ENCODE data around the gene ZG16B.

GRCh38 chr16:2824626-2825025 lies 5.5 kb upstream of the ZG16B start:
- TF ChIP-seq CTCF (IDR thresholded peaks at IDR 0.05) (no peak), POLR2A (IDR thresholded peaks at IDR 0.05) (no peak)

Measured in right lobe of liver (tissue), 4 donors.